GM18951 (cell line): ENCODE data around the gene SPATA46.

Experiments used
- POLR2A ChIP-seq: IDR thresholded peaks from 4 replicates; pipeline ENCODE4 v1.6.1; 2011; ENCODE audit warnings: mild to moderate bottlenecking; ENCODE audit not compliant: insufficient read length, insufficient read depth; ENCODE audit errors: extremely low read depth
- in situ Hi-C: fragments of 300-500 bp; cut with MboI; formaldehyde crosslinking; loops from one replicate; pipeline ENCODE4 v1.12.0; 2022; ENCODE audit warnings: low sequenced_read_pairs, mixed read lengths, inconsistent platforms; ENCODE audit not compliant: unreplicated experiment

The SPATA46 gene

GRCh38 chr1:162380061-162380846 lies 3.6 kb upstream of the SPATA46 start:
- in situ Hi-C loops, result no loop called here
- no peak for TF ChIP-seq POLR2A

GRCh38 chr1:162375463-162375862 lies 1.2 kb downstream of the SPATA46 start:
- TF ChIP-seq POLR2A, result no peak
- in situ Hi-C loops, result no loop called here

DNA sequence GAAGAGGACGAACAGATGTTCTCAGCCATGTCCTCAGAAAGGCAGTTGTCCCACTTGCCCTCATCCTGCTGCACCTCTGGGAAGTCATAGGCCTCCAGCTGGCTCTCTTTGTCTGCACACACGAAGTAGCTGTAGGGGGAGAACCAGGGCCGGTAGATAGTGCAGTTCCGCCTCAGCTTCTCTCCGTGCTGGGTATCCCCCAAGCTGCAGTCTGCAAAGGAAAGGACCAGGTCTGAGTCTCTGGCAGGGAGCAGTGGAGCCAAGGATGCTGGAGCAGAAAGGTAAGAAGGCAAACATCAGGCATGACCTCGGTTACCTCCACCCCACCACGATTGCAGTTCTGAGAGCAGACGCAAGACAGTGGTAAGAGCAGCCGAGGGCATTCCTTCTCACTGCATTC lies 2.2 kb downstream of the SPATA46 start:
- in situ Hi-C loops, result no loop called here

GRCh38 chr1:162373541-162374260 lies 3.0 kb downstream of the SPATA46 start:
- no peak for TF ChIP-seq POLR2A
- in situ Hi-C loops, result no loop called here

More for the DNA sequence above, 2.2 kb downstream of the SPATA46 start:
- TF ChIP-seq POLR2A, result no peak

GRCh38 chr1:162373072-162373427 lies 3.6 kb downstream of the SPATA46 start:
- no peak for TF ChIP-seq POLR2A
- in situ Hi-C loops, result no loop called here

GRCh38 chr1:162372159-162373071 lies 4.2 kb downstream of the SPATA46 start:
- in situ Hi-C loops, result no loop called here

GRCh38 chr1:162371611-162372010 lies 5.0 kb downstream of the SPATA46 start:
- TF ChIP-seq POLR2A, result no peak
- in situ Hi-C loops, result no loop called here

More at GRCh38 chr1:162372159-162373071, 4.2 kb downstream of the SPATA46 start:
- no peak for TF ChIP-seq POLR2A

GRCh38 chr1:162370721-162371120 lies 5.9 kb downstream of the SPATA46 start:
- no peak for TF ChIP-seq POLR2A

DNA sequence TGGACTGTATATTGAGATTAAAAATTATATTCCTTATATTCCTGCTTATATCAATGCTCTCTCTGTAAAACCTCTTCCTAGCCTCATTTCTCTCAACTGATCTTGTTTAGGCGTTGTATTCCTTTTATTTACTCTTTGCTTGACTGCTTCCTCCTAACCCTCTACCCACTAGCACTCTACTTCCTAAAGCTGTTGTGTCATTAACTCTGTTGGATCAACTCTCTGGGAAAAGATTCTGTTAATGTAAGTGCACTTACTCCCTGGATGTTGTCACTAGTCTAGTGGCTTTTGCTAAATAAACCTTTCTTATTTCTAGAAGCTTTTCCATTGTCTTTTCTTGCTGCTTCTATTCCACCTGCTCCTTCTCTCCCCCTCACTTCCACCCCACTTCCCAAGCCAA lies 6.5 kb downstream of the SPATA46 start:
- in situ Hi-C loops, result no loop called here
- no peak for TF ChIP-seq POLR2A

More at GRCh38 chr1:162370721-162371120, 5.9 kb downstream of the SPATA46 start:
- in situ Hi-C loops, result no loop called here

DNA sequence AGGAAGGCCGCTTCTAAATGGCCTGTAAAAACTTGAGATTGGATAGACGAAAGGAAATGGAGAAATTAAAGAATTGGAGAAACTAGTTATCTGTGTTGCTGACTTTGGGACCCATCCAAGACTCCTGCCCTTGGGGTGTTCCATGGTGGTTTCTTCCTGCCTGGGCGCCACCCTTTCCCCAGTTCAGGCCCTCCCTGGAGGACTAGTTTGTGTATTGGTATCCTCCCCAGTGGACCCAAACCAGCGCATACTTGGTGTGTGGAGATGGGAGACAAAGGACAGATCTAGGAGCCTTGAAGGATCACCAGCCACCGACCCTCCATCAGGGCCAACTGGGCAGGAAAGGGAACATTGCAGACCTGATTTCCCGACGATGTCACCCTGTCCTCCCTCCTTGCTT lies 7.1 kb downstream of the SPATA46 start:
- no peak for TF ChIP-seq POLR2A

GRCh38 chr1:162368451-162368850 lies 8.2 kb downstream of the SPATA46 start:
- in situ Hi-C loops, result no loop called here
- no peak for TF ChIP-seq POLR2A

More for the DNA sequence above, 7.1 kb downstream of the SPATA46 start:
- in situ Hi-C loops, result no loop called here

DNA sequence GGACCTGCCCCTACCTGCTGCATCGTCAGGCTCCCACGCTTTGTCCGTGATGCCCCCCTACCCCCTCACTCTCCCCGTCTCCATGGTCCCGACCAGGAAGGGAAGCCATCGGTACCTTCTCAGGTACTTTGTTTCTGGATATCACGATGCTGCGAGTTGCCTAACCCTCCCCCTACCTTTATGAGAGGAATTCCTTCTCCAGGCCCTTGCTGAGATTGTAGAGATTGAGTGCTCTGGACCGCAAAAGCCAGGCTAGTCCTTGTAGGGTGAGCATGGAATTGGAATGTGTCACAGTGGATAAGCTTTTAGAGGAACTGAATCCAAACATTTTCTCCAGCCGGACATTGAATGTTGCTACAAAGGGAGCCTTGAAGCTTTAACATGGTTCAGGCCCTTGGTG lies 8.9 kb downstream of the SPATA46 start:
- no peak for TF ChIP-seq POLR2A
- in situ Hi-C loops, result no loop called here

DNA sequence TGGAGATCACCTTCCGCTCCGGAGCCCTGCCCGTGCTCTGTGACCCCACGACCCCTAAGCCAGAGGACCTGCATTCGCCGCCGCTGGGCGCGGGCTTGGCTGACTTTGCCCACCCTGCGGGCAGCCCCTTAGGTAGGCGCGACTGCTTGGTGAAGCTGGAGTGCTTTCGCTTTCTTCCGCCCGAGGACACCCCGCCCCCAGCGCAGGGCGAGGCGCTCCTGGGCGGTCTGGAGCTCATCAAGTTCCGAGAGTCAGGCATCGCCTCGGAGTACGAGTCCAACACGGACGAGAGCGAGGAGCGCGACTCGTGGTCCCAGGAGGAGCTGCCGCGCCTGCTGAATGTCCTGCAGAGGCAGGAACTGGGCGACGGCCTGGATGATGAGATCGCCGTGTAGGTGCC lies 9.6 kb downstream of the SPATA46 start:
- in situ Hi-C loops, result no loop called here
- TF ChIP-seq POLR2A, result no peak

GRCh38 chr1:162366671-162367070 lies 10.0 kb downstream of the SPATA46 start:
- in situ Hi-C loops, result no loop called here

More at GRCh38 chr1:162366671-162367070, 10.0 kb downstream of the SPATA46 start:
- TF ChIP-seq POLR2A, result no peak
